Fibroblast of peridontal ligament (primary cell): ENCODE measurements around the gene ANKRD24.
"Not testable (repeated sequence)": the region's sequence is repeated elsewhere in the genome, so short reads cannot be mapped to it uniquely, and the experiment has no call there.

Experiments used
- DNase-seq: peaks from one replicate; pipeline ENCODE4 v3.0.0-alpha.2; 2010; ENCODE audit errors: extremely low read depth

Gene ANKRD24

GRCh38 chr19:4197625-4198466 lies 15.4 kb downstream of the ANKRD24 start:
- no peak for DNase-seq

GRCh38 chr19:4198467-4199126 lies 16.1 kb downstream of the ANKRD24 start:
- DNase-seq = no peak

- DNase-seq = no peak
Observed at GRCh38 chr19:4199699-4200293, 17.3 kb downstream of the ANKRD24 start.

- no peak for DNase-seq
Observed at GRCh38 chr19:4200940-4201542, 18.6 kb downstream of the ANKRD24 start.

- DNase-seq = no peak
Observed at GRCh38 chr19:4201798-4202197, 19.3 kb downstream of the ANKRD24 start.

- DNase-seq = peak; percentile 54
Observed at GRCh38 chr19:4206818-4207484, 24.5 kb downstream of the ANKRD24 start.

GRCh38 chr19:4208385-4209094 lies 26.1 kb downstream of the ANKRD24 start:
- peak; percentile 10 for DNase-seq

- DNase-seq = no peak
Observed at GRCh38 chr19:4210166-4210731, 27.8 kb downstream of the ANKRD24 start.

- no peak for DNase-seq
Observed at GRCh38 chr19:4213116-4213515, 30.6 kb downstream of the ANKRD24 start.

GRCh38 chr19:4215807-4216206 lies 33.3 kb downstream of the ANKRD24 start:
- no peak for DNase-seq

- DNase-seq = no peak
Observed at GRCh38 chr19:4216846-4217245, 34.4 kb downstream of the ANKRD24 start.

- DNase-seq = no peak
Observed at GRCh38 chr19:4217429-4218264, 35.2 kb downstream of the ANKRD24 start.

GRCh38 chr19:4218523-4218922 lies 36.0 kb downstream of the ANKRD24 start:
- not testable (repeated sequence) for DNase-seq

- DNase-seq = no peak
Observed at GRCh38 chr19:4220188-4220587, 37.7 kb downstream of the ANKRD24 start.

GRCh38 chr19:4224470-4224869 lies 42.0 kb downstream of the ANKRD24 start:
- DNase-seq = no peak

GRCh38 chr19:4225885-4226284 lies 43.4 kb downstream of the ANKRD24 start:
- no peak for DNase-seq

- no peak for DNase-seq
Observed at GRCh38 chr19:4227771-4228170, 45.3 kb downstream of the ANKRD24 start.

- DNase-seq = no peak
Observed at GRCh38 chr19:4228765-4229178, 46.3 kb downstream of the ANKRD24 start.

GRCh38 chr19:4229179-4229931 lies 46.9 kb downstream of the ANKRD24 start, which contains the start of gene EBI3:
Gene EBI3 (plus strand): TSS chr19:4229523. CDS start chr19:4229551, 28 bp downstream.
- DNase-seq = no peak
